GM12873 (cell line): ENCODE data around the gene SYNRG.

Source experiments
- TF ChIP-seq, protein P1 (sequence below): IDR thresholded peaks from 2 replicates; pipeline ENCODE4 v1.5.1; 2012; ENCODE audit warnings: low read depth, mild to moderate bottlenecking, moderate library complexity, low read length, control low read depth; ENCODE audit not compliant: insufficient read depth; ENCODE audit errors: missing control alignments

SYNRG gene

DNA sequence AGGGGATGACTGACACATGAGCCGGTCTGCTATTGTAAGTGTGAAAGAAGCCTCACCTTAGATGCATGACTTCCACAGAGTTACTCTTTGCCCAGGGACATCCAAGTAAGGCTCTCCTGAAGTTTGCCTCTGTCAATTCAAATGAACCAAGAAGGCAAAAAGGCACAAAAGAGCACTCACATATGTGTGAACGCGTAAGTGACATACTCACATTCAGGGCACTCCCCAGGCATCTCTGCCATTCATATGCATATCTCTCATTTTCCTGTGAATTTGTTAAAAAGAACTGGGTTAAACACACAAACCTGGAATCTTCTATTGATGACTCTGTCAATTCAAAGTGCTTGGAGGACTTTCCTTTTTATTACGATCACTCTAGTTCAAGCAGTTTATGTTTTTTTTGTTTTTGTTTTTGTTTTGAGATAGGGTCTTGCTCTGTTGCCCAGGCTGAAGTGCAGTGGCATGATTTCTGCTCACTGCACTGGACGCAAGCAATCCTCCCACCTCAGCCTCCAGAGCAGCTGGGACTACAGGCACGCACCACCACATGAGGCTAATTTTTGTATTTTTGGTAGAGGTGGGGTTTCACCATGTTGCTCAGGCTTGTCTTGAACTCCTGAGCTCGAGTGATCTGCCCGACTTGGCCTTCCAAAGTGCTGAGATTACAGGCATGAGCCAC, 70.1 kb downstream of the SYNRG start:
- TF ChIP-seq, protein P1, sequence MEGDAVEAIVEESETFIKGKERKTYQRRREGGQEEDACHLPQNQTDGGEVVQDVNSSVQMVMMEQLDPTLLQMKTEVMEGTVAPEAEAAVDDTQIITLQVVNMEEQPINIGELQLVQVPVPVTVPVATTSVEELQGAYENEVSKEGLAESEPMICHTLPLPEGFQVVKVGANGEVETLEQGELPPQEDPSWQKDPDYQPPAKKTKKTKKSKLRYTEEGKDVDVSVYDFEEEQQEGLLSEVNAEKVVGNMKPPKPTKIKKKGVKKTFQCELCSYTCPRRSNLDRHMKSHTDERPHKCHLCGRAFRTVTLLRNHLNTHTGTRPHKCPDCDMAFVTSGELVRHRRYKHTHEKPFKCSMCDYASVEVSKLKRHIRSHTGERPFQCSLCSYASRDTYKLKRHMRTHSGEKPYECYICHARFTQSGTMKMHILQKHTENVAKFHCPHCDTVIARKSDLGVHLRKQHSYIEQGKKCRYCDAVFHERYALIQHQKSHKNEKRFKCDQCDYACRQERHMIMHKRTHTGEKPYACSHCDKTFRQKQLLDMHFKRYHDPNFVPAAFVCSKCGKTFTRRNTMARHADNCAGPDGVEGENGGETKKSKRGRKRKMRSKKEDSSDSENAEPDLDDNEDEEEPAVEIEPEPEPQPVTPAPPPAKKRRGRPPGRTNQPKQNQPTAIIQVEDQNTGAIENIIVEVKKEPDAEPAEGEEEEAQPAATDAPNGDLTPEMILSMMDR, result no peak

DNA sequence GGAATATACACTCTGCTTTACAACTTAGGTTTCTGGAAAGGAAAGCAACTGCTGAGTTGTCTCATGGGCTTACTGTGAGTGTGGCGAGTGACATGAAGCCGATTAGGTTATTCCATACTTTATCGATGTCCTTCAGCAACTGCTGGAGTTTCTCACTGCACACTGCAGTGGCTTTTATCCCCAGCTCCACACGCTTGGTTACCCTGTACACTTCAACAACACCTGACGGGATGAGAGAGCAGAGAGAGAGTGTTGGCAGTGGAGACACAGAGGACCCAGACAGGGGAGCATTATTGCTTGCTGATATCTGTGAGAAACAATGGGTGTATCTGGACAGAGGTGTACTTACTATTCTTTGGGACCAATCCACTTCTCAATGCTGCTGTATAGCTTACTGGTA, 73.3 kb downstream of the SYNRG start:
- TF ChIP-seq, protein P1, result no peak

- TF ChIP-seq, protein P1, result no peak
Measured at GRCh38 chr17:37532756-37533155, 76.5 kb downstream of the SYNRG start.

- TF ChIP-seq, protein P1, result no peak
Measured at GRCh38 chr17:37530420-37530819, 78.8 kb downstream of the SYNRG start.

GRCh38 chr17:37527249-37527851, 81.9 kb downstream of the SYNRG start:
- TF ChIP-seq, protein P1, result peak; percentile 70

- TF ChIP-seq, protein P1, result no peak
Measured at GRCh38 chr17:37523715-37524219, 85.5 kb downstream of the SYNRG start.

GRCh38 chr17:37521821-37522220, 87.4 kb downstream of the SYNRG start:
- TF ChIP-seq, protein P1, result no peak
